GM18870 (cell line): Measurements from ENCODE around the gene PRSS53.
"Not testable (repeated sequence)": the region's sequence is repeated elsewhere in the genome, so short reads cannot be mapped to it uniquely, and the experiment has no call there.

Experiments used
- ATAC-seq: cut with Tn5 transposase; IDR thresholded peaks from one replicate; pipeline ENCODE4 v1.9.1; 2021; ENCODE audit warnings: moderate library complexity; ENCODE audit not compliant: unreplicated experiment

The PRSS53 gene

GRCh38 chr16:31118223-31119155 is 29.7 kb upstream of the PRSS53 start:
- ATAC-seq, result no peak

GRCh38 chr16:31117384-31118222 is 28.9 kb upstream of the PRSS53 start, which contains the start of gene KAT8:
Gene KAT8 (plus strand): TSS chr16:31117664. CDS start chr16:31117682, 18 bp downstream.
- ATAC-seq, result peak; percentile 84

- no peak for ATAC-seq
Measured at GRCh38 chr16:31114468-31114867, 25.7 kb upstream of the PRSS53 start.

GRCh38 chr16:31113121-31114120 is 24.7 kb upstream of the PRSS53 start:
- no peak for ATAC-seq

GRCh38 chr16:31112711-31113110 is 24.0 kb upstream of the PRSS53 start:
- no peak for ATAC-seq

- no peak for ATAC-seq
Measured at GRCh38 chr16:31111881-31112466, 23.2 kb upstream of the PRSS53 start.

- no peak for ATAC-seq
Measured at GRCh38 chr16:31110106-31111034, 21.6 kb upstream of the PRSS53 start.

- ATAC-seq, result no peak
Measured at GRCh38 chr16:31109622-31110021, 20.9 kb upstream of the PRSS53 start.

- ATAC-seq, result no peak
Measured at GRCh38 chr16:31108794-31109558, 20.2 kb upstream of the PRSS53 start.

- peak; percentile 49 for ATAC-seq
Measured at GRCh38 chr16:31108035-31108793, 19.5 kb upstream of the PRSS53 start, which contains the start of gene BCKDK. Gene BCKDK (plus strand): TSS chr16:31108386. CDS start chr16:31109224, 838 bp downstream.

- ATAC-seq, result peak; percentile 59
Measured at GRCh38 chr16:31107465-31107867, 18.7 kb upstream of the PRSS53 start.

- ATAC-seq, result no peak
Measured at GRCh38 chr16:31106509-31107464, 18.0 kb upstream of the PRSS53 start.

GRCh38 chr16:31105677-31106213 is 17.0 kb upstream of the PRSS53 start:
- no peak for ATAC-seq

GRCh38 chr16:31100876-31101641 is 12.3 kb upstream of the PRSS53 start:
- not testable (repeated sequence) for ATAC-seq
